Coronary artery (tissue), 2 donors: ENCODE results near the gene CD83.

ENCODE experiments used
- DNase-seq: peaks from one replicate; pipeline ENCODE4 v3.0.0-alpha.2; 2017; ENCODE audit warnings: low spot score
- H3K27ac ChIP-seq, 2 donors: fragments of 200-600 bp; sonication (generic); one replicate each; pipeline ENCODE4 v1.5.1; 2016 to 2019
- H3K4me3 ChIP-seq: fragments of 200-600 bp; sonication (generic); 2 replicates; pipeline ENCODE4 v1.5.1; 2016; ENCODE audit warnings: mild to moderate bottlenecking, moderate library complexity
- TF ChIP-seq, protein P1 (sequence below): fragments of 200-600 bp; sonication (generic); IDR thresholded peaks from one replicate; pipeline ENCODE4 v1.5.1; 2019; ENCODE audit warnings: antibody characterized with exemption

Gene CD83

GRCh38 chr6:14075095-14075503 lies 42.5 kb upstream of the CD83 start:
- TF ChIP-seq, protein P1, sequence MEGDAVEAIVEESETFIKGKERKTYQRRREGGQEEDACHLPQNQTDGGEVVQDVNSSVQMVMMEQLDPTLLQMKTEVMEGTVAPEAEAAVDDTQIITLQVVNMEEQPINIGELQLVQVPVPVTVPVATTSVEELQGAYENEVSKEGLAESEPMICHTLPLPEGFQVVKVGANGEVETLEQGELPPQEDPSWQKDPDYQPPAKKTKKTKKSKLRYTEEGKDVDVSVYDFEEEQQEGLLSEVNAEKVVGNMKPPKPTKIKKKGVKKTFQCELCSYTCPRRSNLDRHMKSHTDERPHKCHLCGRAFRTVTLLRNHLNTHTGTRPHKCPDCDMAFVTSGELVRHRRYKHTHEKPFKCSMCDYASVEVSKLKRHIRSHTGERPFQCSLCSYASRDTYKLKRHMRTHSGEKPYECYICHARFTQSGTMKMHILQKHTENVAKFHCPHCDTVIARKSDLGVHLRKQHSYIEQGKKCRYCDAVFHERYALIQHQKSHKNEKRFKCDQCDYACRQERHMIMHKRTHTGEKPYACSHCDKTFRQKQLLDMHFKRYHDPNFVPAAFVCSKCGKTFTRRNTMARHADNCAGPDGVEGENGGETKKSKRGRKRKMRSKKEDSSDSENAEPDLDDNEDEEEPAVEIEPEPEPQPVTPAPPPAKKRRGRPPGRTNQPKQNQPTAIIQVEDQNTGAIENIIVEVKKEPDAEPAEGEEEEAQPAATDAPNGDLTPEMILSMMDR: no peak
- Histone ChIP-seq H3K4me3 (peak overlapping the region; percentile 70), H3K27ac (peak overlapping the region in 1 of 2 donors; percentile 70)
- DNase-seq: no peak

- TF ChIP-seq, protein P1: no peak
- no peak for DNase-seq
- no peak overlapping the region for H3K27ac ChIP-seq
- no peak overlapping the region for H3K4me3 ChIP-seq
Measured at GRCh38 chr6:14077193-14077867, 40.2 kb upstream of the CD83 start.

DNA sequence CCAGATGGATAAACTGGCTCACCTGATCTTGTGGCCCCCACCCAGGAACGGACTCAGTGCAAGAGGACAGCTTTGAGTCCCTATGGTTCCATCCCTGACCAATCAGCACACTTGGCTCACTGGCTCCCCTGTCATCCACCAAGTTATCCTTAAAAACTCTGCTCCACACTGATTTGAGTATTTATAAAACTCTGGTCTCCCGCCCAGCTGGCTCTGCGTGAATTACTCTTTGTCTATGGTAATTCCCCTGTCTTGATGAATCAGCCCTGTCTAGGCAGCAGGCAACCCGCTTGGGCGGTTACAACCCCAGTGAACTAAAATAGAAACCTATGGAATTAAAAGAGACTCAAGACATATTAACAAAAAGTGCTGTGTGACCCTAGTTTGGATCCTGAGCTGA lies 38.1 kb upstream of the CD83 start:
- TF ChIP-seq, protein P1: no peak
- no peak overlapping the region for H3K27ac ChIP-seq
- DNase-seq: no peak
- H3K4me3 ChIP-seq: no peak overlapping the region

- DNase-seq: no peak
- TF ChIP-seq, protein P1: no peak
- Histone ChIP-seq H3K27ac (no peak overlapping the region), H3K4me3 (no peak overlapping the region)
Measured at GRCh38 chr6:14079971-14080370, 37.6 kb upstream of the CD83 start.

DNA sequence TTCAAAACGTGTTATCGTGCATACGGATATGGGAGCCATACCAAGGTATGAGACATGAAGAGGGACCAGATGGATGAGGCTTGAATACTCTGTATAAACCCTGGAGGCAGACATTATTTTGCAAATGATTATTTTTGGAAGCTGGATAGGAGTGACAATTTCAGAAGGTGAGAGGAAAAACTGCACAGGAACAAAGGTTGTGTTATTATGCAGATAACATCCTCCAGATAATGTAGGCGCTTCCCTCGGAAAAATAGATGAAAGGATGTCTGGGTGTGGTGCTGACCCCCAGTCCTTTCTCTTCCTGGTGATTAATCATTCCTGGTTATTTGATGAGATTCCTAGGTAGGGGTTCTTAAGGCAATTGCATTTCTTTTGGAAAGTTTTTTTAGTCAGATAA lies 36.4 kb upstream of the CD83 start:
- no peak for DNase-seq

GRCh38 chr6:14082771-14083170 lies 34.8 kb upstream of the CD83 start:
- DNase-seq: no peak
- TF ChIP-seq, protein P1: no peak
- Histone ChIP-seq H3K4me3 (no peak overlapping the region), H3K27ac (no peak overlapping the region)

More for the DNA sequence above, 36.4 kb upstream of the CD83 start:
- H3K4me3 ChIP-seq: no peak overlapping the region
- H3K27ac ChIP-seq: no peak overlapping the region
- TF ChIP-seq, protein P1: no peak

DNA sequence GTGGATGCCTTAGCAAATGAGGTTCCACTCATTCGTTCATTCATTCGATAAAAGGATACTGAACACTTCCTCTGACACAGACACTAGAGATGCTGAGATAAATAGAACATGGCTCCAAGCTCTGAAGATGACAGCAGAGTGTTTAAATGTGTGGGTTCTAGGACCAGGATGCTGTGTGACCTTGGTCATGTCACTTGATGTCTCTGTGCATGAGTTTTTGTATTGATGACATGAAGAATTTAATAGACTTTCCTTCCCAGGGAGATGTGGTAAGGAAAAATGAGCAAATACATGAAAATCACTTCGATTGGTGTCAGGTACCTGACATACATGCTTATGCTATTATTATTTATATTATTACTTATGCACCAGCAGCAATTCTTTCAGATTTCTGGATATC lies 34.3 kb upstream of the CD83 start:
- Histone ChIP-seq H3K4me3 (no peak overlapping the region), H3K27ac (no peak overlapping the region)
- TF ChIP-seq, protein P1: no peak
- DNase-seq: no peak
